HG03045 (cell line): ENCODE measurements around the gene ENO2.
A peak's percentile ranks its signal among the peaks of the same experiment; 100 is the strongest.

Experiments
- ATAC-seq: cut with Tn5 transposase; IDR thresholded peaks from one replicate; pipeline ENCODE4 v1.9.1; 2021; ENCODE audit warnings: mild to moderate bottlenecking, moderate library complexity; ENCODE audit not compliant: unreplicated experiment

ENO2 gene

DNA sequence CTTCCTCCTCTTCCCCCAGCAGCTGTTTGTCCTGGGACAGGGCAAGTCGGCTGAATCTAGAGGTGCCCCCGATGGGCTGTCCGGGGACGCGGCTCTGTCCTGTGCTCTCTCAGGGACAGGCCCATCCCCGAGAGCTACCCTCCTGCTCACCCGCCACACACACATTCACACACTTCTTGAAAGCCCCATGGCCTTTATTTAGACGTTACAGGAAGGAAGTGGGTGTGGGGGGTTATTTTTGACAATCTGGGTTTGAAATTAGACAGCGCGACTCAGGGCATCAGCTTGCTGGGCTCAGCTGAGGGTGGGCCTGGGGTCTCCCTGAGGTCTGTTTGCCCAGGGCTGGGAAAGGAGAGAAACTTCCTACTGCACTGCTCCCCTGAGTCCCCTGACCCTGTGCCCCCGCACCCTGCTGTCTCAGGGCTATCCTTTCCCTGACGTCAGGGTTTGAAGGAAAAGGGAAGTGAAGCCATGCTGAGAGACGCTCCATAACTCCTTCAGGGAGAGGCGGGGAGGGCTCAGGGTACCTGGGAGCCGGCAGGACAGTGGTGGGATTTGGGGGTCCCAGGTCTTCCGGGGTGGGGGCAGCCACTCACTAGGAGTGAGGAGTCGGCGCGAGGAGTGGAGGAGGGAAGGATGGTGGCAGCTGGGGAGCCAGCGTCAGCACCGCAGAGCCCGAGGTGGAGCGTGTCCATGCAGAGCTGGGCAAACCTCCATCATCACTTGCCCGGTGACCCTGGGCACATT is 44.9 kb downstream of the ENO2 start:
- peak; percentile 39 for ATAC-seq

GRCh38 chr12:6959805-6960592 is 45.6 kb downstream of the ENO2 start:
- ATAC-seq = no peak

- ATAC-seq = no peak
Observed at GRCh38 chr12:6960593-6961277, 46.4 kb downstream of the ENO2 start.

DNA sequence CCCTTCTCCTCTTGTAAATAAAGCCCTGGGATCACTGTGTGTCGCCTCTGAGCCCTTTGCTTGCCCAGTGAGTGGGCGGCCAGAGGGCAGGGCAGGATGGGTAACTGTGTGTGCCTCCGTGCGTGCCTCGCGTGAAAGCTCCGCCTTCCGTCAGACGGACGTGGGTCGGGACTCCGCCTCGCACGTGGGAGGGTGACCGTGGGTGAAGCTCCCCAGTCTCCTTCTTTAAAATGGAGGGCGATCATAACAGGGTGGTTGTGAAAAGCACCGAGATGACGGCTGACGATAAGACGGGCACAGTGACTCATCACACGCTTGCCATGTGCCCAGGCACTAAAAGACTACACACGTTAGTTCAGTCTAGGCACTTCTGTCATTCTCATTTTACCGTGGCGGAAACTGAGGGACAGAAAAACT is 46.9 kb downstream of the ENO2 start:
- peak; percentile 20 for ATAC-seq

DNA sequence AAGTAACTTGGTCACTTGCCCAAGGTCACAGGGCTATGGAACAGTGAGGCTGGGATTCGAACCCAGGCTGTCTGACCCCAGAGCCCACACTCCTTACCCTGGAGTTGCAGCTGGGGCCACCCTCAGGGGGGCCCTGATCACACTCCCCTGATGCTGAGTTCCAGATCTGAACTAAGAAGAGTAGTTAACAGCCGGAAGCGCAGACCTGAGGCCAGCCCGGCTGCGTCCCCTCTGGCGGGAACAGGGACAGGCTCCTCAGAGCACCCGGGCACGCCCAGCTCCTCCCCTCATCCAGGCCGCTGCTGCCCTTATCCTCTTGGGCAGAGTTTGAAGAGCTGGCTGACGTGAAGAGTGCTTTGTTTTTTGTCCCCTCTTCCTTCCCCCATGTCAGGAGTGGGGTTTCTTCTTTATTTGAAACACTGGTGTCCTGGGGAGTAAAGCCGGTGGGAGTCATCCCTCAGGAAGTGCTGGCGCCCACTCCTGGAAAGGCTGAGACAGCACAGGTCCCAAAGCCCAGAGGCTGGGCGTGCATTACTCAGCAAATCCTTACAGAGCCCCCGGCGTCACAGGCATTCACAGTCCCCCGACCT is 47.4 kb downstream of the ENO2 start:
- peak; percentile 6 for ATAC-seq

DNA sequence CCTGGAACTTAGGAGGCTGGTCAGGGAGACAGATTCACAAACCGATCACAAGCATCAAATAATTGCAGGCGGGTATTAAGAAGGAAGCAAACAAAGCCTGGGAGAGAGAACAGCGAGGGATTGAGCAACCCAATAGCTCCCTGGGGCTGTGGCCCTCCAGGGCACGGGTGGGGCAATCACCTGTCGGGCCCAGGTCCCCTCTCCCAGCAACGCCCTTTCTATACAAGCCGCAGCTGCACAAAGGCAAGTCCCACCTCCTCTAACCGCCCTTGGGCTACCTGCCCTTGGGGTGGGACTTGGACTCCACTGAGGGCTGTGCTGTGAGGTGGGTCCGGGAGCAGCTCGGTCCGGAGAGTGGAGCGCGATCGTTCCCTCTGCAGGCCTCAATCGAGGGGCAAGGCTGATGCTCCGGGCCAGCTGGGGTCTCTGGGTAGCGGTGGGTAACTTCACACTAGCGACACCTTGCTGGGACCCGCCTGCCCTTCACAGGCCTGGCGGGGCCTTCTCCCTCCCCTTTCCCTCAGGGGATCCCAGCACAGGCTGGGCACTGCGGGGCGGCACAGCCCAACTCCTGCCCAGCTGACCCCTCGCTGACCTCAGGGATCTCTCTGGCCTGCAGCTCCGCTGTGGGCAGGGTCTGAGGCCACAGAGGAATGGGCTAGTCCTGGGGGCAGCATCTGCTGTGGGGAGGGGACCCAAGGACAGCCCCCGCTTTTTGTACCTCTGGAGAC is 48.1 kb downstream of the ENO2 start:
- no peak for ATAC-seq

- ATAC-seq = no peak
Observed at GRCh38 chr12:6963016-6963731, 48.8 kb downstream of the ENO2 start.

- no peak for ATAC-seq
Observed at GRCh38 chr12:6963791-6964413, 49.5 kb downstream of the ENO2 start.

DNA sequence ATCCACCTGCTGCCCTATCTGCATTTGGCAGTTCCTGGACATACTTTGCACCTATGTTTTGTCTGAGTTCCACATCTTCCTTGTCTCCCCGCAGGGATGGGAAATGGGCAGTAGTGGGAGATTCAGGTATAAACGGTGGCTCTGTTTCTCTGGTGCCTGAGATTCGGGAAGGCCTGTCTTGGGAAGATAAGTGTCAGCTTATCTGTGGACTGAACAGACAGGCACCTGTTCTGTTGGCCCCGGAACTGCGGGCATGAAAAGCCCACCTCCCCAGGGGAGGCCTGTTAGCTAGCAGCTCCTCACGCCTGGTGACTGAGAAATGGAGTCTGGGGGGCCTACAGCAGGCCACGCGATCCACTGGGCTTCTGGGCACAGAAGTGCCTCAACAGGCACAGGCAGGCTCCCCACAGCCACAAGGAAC is 50.2 kb downstream of the ENO2 start:
- no peak for ATAC-seq

- ATAC-seq = peak; percentile 40
Observed at GRCh38 chr12:6965026-6965661, 50.8 kb downstream of the ENO2 start.

- no peak for ATAC-seq
Observed at GRCh38 chr12:6965714-6966113, 51.3 kb downstream of the ENO2 start.

DNA sequence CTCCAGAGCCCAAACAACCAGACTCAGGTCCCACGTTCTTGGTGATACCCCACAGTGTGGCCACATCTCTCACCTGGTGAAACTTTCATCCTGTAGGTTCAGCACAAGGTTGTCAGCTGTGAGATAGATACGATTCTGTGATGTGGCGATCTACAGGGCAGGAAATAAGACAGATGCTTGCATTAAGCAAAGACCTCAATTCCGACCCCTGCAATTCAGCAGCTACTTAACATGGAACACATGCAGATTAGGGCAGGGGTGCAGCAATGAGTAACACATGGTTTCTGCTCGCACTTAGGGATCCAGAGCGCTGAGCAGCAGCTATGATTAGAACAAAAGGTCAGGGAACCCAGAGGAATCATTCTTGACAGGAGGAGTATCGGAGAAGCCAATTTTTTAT is 52.0 kb downstream of the ENO2 start:
- ATAC-seq = no peak

DNA sequence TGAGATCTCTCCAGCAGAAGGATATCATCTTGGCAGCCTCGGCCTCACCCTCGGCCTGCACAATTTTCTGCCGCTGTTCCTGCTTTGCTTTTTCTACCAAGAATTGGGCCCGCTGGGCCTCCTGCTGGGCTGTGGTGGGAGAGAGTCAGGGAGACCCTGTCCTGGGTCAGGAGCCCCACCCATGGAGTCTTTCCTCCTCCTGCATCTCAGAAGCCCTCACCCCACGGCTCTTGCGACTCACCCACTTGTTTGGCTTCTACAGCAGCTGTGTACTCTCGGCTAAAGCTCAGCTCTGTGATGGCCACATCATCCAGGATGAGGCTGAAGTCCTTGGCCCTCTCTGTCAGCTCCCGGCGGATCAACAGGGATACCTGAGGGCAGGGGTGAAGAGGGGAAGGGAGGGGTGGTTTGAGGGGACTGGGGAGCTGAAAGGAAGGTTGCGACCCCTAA is 53.3 kb downstream of the ENO2 start:
- ATAC-seq = no peak

DNA sequence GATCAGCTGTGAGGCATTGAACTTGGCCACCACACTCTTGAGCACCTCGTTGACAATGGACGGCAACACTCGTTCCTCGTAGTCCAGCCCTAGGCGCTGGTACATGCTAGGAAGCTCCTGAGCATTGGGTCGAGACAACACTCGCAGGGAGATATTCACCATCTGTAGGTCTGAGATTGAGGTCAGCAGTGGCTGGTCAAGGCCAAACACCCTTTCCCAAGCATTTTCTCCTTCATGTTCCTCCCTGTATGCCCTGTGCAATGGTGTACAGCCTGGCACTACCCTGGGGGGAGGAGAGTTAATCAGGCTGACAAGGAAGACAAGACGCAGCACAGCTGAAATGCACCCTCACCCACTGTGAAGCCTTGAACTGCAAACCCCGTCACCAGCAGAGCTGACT is 54.0 kb downstream of the ENO2 start:
- no peak for ATAC-seq

DNA sequence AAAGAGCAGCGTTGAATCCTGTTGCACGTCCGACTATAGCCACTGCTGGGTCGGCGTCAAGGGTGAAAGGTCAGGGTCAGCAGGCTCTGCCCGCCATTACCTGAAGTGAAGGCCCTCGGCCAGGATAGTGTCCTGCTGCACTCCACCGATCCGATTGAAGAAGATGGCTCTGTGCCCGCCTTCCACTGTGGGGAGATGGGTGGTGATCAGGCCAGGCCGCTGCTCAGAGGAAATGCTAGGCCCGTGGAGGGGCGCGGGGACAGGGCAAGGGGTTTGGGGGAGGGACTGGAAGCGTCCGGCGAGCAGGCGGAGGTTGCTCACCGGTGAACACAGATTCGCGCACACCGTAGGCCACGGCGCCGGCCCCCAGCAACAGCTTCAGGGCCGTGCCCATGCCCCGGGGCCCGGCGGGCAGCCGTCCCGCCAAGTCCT is 55.7 kb downstream of the ENO2 start:
- ATAC-seq = no peak
